Measurements from ENCODE around the gene PNMT.

The PNMT gene

DNA sequence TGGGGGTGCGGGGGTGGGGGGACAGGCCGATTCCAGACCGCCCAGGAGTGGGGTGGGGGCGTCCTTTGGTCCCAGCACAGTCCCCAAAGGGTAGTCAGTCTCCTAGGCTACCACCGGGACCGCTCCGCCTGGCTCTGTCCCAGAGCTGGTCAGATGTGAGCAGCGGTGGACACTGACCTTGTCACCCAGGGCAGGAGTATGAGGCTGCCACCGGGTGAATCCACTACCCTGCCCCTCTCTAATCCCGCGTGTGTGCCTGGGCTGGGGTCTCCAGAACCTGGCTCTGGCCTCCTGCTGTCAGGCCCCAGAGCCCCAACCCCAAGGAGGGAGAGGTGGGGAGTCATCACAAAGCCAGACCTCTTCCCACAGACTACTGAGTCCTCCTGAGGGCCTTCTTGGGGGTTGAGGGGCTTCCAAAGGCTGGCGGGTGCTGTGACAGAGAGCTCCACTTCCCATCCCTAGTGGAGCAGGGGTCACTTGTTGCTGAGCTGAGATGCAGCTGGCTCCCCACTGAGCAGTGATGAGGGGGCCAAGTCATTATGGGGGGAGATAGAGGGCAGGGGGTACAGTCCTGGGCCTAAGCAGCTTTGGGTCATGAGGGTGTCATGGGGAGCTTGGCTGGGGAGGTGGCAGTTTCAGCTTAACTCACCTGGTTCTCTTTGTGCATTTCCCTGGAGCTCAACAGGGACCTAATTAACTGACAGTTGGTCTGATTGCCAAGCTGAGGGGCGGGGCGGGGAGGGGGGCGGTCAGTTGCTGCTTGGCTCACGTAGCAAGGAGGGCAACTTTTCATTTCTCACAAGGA, 40.3 kb upstream of the PNMT start:
- H3K36me3 ChIP-seq (replicated peaks) = no peaks in the 10 kb centered on the region
- in situ Hi-C loops (cut with HindIII; ENCODE audit: low pct_ligation_motif_present, low sequenced_read_pairs) = no loop called here
- DNase-seq = no peak
- H3K27ac ChIP-seq = no peak overlapping the region
- H3K4me3 ChIP-seq (ENCODE audit: low read depth, low read length) = no peak overlapping the region
- TF ChIP-seq, protein P1, sequence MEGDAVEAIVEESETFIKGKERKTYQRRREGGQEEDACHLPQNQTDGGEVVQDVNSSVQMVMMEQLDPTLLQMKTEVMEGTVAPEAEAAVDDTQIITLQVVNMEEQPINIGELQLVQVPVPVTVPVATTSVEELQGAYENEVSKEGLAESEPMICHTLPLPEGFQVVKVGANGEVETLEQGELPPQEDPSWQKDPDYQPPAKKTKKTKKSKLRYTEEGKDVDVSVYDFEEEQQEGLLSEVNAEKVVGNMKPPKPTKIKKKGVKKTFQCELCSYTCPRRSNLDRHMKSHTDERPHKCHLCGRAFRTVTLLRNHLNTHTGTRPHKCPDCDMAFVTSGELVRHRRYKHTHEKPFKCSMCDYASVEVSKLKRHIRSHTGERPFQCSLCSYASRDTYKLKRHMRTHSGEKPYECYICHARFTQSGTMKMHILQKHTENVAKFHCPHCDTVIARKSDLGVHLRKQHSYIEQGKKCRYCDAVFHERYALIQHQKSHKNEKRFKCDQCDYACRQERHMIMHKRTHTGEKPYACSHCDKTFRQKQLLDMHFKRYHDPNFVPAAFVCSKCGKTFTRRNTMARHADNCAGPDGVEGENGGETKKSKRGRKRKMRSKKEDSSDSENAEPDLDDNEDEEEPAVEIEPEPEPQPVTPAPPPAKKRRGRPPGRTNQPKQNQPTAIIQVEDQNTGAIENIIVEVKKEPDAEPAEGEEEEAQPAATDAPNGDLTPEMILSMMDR (IDR thresholded peaks at IDR 0.05; ENCODE audit: low read depth, low read length, missing control alignments) = no peak
- H3K27me3 ChIP-seq (replicated peaks) = peaks cover 66% of the 10 kb centered on the region

DNA sequence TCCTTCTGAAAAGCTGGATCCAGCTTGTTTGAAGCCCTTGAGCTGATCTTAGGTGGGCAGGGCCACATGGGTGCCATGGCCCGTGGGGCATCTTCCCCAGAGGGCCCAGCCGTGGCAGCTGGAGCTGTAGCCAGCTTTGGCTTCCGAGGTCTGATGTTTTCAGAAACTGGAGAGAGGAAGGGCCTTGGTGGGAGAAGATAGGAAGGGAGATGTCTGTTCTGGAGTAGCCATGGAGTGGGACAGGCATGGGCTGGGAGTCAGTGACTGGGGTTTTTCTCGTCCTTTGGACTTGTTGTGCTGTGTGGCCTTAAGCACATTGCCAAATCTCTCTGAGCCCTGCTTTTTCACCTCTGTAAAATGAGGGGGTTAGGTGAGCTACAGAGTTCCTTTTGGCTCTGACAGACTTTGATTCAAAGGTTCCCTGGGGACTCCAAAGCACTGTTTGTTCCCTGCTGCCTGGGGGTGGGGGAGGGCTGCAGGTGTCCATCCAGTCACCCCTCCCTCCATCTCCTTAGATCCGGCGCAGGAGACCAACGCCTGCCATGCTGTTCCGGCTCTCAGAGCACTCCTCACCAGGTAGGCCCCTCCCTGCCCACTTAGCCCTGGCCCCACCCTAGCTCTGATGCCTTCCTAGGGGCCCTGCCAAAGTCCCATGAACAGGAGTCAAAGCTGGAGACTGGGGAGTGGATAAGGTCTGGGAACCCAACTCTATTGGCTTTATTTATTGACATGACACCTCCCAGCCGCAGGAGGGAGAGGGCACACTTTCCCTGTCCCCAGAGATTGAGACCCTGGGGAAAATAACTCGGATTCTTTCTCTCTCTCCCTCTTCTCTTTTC, 39.4 kb upstream of the PNMT start:
- in situ Hi-C loops (cut with HindIII; ENCODE audit: low pct_ligation_motif_present, low sequenced_read_pairs) = no loop called here
- peaks cover 66% of the 10 kb centered on the region for H3K27me3 ChIP-seq (replicated peaks)

DNA sequence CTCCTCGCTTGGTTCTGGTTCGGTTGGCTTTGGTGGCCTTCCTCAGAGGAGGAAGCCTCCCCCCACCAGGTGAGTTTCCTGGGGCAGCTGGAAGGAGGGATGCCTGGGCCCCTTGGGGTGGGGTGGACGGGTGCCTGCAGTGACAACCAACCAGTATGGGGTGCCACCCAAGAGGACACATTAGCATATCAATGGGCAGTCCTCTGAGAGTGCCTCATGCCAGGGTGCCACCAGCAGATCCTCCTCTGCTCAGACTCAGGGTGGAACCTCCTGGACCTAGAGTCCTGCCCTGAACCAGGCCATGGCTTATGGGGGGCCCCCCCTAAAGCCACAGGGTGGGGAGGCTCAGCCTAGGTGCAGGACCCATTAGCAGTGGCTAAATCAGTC, 38.8 kb upstream of the PNMT start:
- in situ Hi-C loops (cut with HindIII; ENCODE audit: low pct_ligation_motif_present, low sequenced_read_pairs) = no loop called here
- Histone ChIP-seq H3K36me3 (replicated peaks) (no peaks in the 10 kb centered on the region), H3K27ac (no peak overlapping the region), H3K27me3 (replicated peaks) (peaks cover 65% of the 10 kb centered on the region), H3K4me3 (ENCODE audit: low read depth, low read length) (no peak overlapping the region)
- DNase-seq = no peak
- TF ChIP-seq, protein P1 (IDR thresholded peaks at IDR 0.05; ENCODE audit: low read depth, low read length, missing control alignments) = no peak

More for the DNA sequence above, 39.4 kb upstream of the PNMT start:
- no peak for DNase-seq
- Histone ChIP-seq H3K27ac (no peak overlapping the region), H3K4me3 (ENCODE audit: low read depth, low read length) (no peak overlapping the region), H3K36me3 (replicated peaks) (no peaks in the 10 kb centered on the region)
- TF ChIP-seq, protein P1 (IDR thresholded peaks at IDR 0.05; ENCODE audit: low read depth, low read length, missing control alignments) = no peak

DNA sequence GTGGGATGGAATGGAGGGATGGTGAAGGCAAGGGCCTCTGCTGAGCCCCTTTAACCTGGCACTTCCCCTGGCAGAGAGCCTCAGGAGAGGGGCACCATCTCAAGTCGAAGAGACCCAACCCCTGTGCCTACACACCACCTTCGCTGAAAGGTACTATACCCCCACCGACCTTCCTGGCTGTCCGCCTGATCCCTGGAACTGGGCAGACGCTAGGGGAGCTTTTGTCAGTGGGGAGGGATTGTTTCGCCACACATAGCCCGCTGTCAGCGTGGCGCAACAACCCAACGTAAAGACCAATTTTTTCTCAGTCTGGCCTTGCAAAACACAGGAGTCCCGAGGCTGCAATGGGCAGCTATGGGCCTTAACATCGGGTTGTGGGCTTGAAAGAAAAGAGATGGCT, 38.4 kb upstream of the PNMT start:
- H3K36me3 ChIP-seq (replicated peaks) = no peaks in the 10 kb centered on the region
- in situ Hi-C loops (cut with HindIII; ENCODE audit: low pct_ligation_motif_present, low sequenced_read_pairs) = no loop called here
- DNase-seq = no peak
- TF ChIP-seq, protein P1 (IDR thresholded peaks at IDR 0.05; ENCODE audit: low read depth, low read length, missing control alignments) = no peak
- H3K27ac ChIP-seq = no peak overlapping the region
- peaks cover 61% of the 10 kb centered on the region for H3K27me3 ChIP-seq (replicated peaks)
- no peak overlapping the region for H3K4me3 ChIP-seq (ENCODE audit: low read depth, low read length)

GRCh38 chr17:39631403-39631802, 36.9 kb upstream of the PNMT start:
- DNase-seq = no peak
- in situ Hi-C loops (cut with HindIII; ENCODE audit: low pct_ligation_motif_present, low sequenced_read_pairs) = no loop called here
- H3K27me3 ChIP-seq (replicated peaks) = peaks cover 46% of the 10 kb centered on the region
- H3K4me3 ChIP-seq (ENCODE audit: low read depth, low read length) = no peak overlapping the region
- H3K36me3 ChIP-seq (replicated peaks) = no peaks in the 10 kb centered on the region
- H3K27ac ChIP-seq = no peak overlapping the region
- TF ChIP-seq, protein P1 (IDR thresholded peaks at IDR 0.05; ENCODE audit: low read depth, low read length, missing control alignments) = no peak

All from brain microvascular endothelial cell (primary cell).